GM18873 (cell line): ENCODE data around the gene NEUROD4.

Experiments used
- ATAC-seq: cut with Tn5 transposase; IDR thresholded peaks from one replicate; pipeline ENCODE4 v1.9.1; 2021; ENCODE audit warnings: mild to moderate bottlenecking, moderate library complexity, moderate number of reproducible peaks; ENCODE audit not compliant: unreplicated experiment, low FRiP score

NEUROD4 gene

GRCh38 chr12:54996205-54996604, 23.6 kb upstream of the NEUROD4 start:
- no peak for ATAC-seq

DNA sequence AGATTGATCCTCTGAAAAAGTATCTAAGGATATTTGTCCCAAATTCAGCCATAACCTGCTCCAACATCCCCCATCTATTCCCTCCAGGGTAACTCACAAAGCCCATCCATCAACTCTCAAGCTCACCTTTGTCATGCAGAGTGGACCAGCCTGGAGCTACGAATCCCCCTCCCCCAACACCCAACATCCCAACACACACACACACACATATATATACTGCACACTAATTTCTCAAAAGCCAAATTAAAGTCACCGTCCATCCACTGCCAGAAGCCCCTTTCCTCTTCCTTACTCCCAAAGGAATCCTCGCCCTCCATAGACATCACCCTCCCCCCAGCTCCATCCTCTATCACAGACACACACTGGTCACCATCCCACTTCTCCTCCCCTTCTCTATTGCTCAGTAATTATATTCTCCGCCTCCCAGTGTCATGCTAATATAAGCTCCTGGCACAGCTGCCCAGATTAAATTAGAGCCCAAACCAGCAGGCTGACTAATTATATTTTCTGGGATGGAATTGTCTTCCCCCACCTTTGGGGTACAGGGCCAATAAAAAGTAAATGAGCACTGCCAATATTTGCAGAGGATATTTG, 21.7 kb upstream of the NEUROD4 start:
- ATAC-seq, result no peak

DNA sequence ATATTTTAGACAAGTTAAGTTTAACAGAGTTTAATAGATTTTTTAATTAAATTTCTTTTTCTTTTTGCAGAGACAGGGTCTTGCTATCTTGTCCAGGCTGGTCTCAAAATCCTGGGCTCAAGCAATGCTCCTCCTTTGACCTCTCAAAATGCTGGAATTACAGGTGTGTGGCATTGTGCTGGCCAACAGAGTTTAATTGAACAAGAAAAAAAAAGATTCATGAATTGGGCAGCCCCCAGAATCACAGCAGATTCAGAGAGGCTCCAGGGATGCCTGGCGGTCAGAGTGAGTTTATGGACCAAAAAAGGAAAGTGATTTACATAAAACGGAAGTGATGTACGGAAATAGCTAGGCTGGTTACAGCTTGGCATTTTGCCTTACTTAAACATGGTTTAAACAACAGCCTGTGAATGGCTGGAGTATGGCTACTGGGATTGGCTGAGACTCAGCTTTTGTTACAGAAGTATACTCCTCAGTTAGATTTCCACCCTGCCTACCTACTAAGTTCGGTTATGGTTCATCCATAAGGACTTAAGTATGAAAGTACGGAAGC, 20.7 kb upstream of the NEUROD4 start:
- no peak for ATAC-seq

DNA sequence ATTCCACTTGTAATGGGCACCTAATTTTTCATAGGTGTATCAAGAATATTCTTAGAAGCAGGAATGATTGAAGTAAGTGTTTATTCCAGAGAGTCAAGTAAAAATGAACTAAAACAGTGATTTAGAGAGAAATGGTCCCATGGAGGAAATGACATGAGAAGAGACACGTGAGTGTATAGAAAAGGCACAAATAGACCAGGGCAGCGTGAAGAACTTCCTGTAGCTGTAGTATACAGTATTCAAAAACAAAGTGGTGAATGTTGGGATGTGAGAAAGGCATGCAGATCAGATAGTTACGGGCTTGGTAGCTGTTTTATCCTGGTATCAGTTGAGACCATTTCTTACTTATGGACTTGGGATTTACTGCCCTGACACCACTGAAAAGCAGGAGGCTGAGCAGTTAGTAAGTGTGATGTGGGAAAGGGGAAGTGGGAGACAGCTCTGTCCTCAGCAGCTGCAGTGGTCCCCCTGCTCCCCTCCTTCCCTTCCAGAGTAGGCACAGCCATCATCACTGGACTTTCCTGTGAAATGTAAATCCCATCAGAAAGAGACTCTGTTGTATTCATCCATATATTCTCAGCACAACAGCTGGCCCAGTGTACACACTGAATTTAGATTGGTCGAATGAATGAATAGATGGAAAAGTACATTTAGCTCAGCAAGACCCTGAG, 18.4 kb upstream of the NEUROD4 start:
- ATAC-seq, result no peak

DNA sequence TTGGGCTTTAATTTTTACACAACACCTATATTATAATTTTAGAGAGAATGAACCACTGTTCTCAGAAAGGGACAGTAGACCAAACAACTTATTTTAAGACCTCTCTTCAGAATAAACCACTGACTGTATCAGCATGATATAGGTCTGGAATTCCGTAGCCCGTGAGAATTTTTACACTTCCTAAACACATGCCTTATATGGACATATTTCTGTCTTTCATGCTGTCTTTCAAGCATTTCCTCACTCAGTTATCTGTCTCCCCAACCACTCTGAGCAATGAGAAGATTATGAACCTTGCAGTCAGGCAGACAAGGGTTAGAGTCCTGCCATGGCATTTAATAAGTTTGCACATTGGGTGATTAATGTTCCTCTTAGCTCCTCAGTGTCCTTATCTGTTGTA, 17.4 kb upstream of the NEUROD4 start:
- ATAC-seq, result no peak

DNA sequence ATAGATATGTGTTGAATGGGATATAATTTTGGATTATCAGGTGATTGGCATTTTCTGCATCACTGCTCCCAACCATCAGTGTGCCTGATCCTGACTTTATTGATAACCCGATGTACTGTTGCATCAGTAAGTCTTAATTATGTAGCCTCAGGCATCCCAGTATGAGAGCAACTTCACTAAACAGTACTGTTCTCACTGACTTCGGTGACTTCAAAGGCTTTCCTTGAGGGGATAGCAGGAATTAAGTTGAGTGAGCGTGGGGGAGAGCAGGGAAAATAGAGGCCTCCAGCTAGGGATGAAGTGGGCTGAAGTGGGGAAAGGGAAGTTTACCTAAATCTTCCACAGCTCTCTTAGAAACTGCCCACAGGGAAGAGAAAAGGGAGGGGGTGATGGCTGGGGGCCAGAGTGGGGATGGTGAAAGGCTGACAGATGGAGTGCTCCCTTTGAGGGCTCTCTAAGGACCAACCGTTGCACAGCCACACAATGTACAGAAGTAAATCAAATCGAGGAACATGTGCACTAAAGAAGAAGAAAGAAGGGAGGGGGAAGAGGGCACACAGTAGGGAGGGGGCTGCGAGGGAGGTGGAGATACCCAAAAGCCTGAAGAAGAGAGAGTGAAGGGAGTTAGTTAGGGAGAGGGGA, 10.7 kb upstream of the NEUROD4 start:
- ATAC-seq, result no peak

DNA sequence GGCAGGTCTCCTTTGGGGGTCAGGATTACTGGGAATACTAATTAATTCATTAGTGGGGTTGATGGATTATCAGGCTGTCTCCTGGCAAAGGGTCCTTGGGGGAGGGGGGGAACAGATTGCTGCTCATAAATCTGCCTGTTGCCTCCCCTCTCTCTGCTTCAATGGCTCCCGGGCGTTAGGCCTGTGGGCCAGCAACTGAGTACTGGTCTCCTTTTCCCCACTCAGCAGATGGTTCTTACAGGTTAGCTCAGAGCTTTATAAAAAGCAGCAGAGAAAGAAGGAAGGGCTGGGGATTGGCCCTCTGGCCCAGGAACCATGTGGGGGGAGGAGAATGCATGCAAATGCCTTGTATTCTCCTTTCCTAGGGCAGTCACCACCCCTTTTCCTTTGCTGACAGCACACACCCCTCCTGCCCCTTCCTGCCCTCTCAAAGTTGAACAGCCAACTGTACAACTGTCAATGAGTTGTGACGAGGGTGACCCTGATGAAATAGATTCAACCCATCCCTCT, 2.3 kb upstream of the NEUROD4 start:
- ATAC-seq, result no peak

DNA sequence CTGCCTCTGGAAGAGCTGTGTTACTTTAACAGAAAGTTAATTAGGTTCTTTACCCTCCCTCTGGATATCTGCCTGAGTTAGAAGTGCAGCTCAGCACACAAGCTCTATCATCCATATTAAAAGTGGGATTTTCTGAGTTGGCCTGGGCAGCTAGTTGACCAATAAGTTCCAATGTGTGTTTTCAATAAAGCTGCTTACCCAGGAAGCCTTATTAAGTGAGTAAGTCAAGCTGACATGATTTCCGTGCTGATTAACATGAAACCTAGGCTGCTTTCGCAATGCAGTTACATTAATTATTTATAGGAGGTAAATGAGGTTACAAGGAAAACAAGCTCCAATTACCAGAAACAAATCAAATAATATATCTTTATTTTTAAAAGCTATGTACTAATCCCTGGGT, 4.8 kb downstream of the NEUROD4 start:
- no peak for ATAC-seq

- no peak for ATAC-seq
Measured at GRCh38 chr12:55025508-55025907, 5.7 kb downstream of the NEUROD4 start.

DNA sequence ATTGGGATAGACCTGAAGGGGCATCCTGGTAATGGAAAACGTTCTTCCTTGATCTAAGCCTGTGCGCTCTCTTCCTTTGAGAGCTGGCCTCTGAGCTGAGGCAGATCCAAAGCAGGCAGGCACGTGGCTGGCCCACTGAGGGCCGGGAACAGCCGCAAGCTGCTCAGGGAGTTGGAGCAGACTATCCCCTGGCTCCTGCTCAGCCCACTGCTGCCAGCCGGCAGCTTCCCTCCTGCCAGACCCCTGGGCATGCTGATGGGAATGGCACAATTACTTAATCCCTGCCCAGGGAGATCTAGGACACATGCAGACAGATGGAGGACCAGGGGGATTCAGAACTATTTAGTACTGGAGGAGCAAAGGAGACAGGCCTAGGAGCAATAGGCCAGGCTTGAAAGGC, 14.4 kb downstream of the NEUROD4 start:
- ATAC-seq, result no peak

DNA sequence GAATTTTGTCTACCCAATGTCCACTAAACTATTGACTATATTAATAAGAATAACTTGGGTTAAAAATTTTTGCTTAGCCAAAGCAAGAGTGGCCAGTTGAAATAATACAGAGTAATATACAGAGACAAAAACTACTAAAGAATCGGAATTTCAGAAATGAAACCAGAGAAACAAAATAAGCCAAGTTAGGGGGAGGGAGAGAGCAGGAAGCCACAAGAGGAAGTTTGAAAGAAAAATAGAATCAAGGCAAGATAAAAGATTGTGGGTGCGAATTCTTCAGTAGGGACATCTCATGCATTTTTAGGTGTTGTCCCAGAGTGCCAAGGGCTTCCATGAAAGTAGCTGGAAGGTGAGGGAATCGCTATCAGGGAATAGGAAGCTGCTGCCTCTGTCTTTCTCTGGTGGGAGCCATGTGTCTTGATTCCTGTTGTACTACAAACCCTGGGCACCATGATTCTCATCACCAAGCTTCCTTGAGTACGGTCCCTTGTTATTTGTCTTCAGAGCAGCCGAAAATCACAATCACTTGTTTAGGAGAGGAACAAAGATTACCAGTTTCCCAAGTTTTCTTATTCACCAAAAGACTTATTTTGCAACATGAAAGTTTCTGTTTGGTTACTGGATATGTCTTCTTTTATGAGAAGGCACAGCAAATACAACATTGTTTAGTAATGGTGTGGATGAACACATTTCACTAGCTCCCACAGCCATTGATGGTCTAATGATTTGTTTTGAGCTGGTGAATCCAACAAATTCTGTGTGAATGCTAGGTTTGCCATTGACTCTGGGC, 16.7 kb downstream of the NEUROD4 start:
- no peak for ATAC-seq

DNA sequence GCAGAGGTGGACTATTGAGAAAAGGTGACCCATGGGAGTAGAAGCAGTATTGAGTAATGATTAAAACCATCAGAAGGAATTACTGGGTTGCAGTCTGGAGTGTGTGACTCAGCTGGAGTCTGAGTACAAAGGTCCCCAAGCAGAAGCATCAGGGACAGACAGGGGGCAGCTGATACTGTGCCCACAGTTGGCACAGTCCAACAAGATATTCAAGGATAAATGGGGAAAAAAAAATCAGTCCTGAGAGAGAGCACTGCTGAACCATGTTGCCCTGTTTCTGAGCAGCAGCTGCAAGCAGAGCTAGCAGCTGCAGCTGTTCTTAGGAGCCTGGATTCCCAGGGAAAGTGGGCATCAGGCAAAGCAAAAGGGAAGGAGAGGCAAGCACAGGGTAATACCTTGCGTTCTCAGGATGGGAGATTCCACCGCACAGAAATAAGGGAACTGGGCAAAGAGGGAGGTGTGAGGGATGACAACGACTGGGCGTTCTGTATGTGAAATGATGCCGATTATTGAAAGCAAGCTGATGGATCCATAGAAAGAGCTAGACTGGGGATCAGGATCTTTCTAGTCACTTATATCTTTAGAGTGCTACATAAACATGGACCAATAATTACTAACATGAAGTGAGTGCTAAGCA, 17.7 kb downstream of the NEUROD4 start:
- no peak for ATAC-seq

GRCh38 chr12:55039395-55040354, 19.9 kb downstream of the NEUROD4 start:
- ATAC-seq, result no peak

DNA sequence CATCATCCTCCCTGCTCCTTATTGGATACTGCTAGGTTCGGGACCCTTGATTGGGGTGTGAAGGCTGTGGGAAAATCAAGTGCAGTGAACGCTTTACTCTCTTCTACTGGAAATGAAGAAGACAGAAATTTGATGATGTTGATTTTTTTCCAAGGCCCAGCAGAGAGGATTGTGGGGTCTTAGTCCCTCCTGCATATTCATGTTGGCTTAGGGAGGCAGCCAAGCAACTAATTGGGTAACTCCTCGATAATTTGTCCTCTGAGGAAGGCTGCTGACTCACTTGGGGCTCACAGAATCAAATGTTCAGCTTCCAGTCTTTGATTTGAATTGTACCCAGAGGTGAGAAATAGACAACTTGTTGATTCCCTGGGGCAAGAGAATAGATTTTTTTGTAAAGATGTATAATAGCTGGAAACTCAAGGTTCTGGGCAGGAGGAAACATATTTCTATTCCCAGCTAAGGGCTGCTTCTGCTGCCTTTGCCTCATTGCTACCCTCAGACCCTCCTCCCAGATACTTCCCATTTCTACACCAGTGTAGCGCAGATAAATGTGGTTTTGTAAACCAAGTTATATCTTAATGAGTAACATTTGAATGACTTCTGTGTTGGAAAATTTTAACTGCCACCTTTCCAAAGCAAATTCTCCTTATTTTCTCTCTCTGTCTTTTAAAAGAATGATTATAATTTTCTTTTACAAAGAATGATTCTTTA, 21.7 kb downstream of the NEUROD4 start:
- ATAC-seq, result no peak

DNA sequence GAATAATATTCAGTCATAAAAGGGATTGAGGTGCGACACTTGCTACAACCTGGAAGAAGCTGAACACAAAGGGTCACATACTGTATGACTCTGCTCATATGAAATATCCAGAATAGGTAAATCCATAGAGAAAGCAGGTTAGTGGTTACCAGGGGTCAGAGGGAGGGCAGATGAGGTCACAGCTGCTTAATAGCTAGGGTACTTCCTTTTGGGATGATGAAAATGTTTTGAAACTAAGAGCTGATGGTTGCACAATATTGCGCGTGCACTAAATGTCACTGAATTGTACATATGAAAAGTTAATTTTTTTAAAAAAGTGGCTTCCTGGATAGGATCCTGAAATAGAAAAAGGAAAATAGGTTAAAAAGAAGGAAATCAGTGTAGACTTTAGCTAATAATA, 23.8 kb downstream of the NEUROD4 start:
- no peak for ATAC-seq

- no peak for ATAC-seq
Measured at GRCh38 chr12:55044135-55044534, 24.4 kb downstream of the NEUROD4 start.

GRCh38 chr12:55049676-55050075, 29.9 kb downstream of the NEUROD4 start:
- ATAC-seq, result no peak

DNA sequence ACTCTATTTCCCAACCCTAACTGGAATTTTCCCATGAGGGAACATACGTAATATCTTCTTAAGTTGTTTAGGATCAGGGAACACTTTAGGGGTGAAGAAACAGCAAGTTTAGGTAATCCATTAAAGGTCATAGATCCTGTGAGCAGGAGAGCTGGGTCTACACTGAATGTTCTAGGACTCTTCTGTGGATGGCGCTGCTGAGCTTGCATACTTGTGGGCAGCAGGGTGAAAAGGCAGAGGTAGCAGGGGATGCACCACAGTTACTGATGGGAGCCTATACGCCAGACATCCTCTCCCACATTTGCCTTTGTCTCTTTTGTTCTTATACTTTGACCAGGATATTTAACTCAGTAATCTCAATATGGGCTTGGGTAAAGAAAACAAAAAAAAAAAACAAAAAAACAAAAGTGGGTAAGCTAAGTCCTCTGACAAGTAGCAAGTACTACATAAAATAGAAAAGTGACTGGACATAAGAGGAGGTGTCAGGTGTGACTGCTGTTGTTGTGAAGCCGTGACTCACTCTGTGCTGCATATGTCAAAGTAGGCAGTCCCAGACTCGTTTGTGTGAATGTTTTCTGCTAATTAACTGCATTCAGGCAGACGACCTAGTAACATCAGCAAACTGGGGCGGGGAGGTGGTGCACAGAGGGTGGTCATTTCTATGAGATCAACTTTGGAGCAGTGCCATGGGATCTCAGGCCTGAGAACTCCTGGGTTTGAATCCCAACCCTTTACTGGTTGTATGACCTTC, 31.6 kb downstream of the NEUROD4 start:
- ATAC-seq, result no peak
